NCI-H2081 treated with DMSO at 0.1 percent for 48 hours (cell line): ENCODE results near the gene PIP4K2B.

Experiments used
- DNase-seq: peaks from one replicate; lab custom pipeline; 2025; lab: John Stamatoyannopoulos, UW

PIP4K2B gene

DNA sequence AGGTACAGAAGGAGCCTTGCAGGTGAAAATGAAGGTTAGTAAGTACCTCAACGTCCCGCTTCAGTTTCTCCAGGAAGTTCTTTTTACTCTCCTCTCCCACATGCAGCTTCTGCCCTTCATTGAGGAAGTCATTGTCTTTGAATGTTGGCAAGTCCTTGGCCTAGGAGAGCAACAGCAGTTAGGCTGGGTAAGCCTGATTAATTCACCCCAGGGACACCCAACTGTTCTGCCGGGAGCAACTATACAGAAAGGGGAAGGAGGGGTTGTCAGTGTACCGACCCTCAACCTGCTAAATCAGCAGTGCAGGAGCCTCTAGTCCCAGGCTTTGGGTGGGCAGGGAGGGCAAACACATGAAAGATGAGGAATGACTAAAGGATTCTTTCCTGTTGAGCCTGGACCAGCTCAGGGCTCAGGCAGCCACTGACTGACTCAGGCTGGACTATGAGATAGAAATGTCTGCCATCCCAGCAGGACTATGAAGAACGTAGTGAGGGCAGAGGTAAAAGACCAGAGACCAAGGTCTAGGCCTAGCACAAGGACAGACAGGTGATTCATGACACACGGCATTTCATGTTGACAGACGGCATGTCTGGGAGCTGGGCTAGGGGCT is 21.6 kb downstream of the PIP4K2B start:
- no peak for DNase-seq

DNA sequence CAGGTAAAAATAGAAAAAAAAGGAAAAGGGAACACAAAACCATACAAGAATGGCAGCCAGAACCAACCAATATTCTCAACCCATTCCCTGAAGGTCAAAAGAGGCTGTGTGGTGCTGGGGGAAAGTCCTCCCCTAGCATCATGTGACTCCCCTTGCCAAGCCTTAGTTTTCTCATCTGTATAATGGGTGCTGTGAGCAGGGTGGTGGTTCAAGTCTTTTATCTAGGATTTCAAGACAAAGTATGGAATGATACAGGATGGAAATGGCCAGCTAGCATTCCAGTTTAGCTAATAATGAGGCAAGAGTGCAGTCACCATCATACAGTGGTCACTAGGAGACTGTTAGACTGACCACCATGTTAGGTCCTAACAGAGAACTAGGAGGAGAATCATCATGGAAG is 26.1 kb downstream of the PIP4K2B start:
- DNase-seq: no peak

DNA sequence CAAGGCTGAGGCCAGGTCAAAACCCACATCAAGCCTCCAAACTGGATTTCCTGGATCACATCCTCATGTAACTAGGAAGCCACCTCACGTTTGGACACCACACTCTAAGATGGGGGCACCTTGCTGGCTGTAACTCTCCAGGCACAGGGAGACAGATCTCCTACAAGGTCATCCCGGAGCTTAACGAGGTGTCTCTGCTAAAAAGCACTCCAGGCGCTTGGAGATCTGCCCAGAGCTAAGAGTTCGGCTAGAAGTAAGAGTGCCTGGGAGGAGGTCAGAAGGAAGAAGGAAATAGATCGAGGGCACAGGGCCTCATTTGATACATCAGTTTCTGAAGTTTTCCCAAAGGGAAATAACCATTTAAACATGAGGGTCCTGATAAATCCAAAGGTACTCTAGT is 30.9 kb downstream of the PIP4K2B start:
- no peak for DNase-seq

DNA sequence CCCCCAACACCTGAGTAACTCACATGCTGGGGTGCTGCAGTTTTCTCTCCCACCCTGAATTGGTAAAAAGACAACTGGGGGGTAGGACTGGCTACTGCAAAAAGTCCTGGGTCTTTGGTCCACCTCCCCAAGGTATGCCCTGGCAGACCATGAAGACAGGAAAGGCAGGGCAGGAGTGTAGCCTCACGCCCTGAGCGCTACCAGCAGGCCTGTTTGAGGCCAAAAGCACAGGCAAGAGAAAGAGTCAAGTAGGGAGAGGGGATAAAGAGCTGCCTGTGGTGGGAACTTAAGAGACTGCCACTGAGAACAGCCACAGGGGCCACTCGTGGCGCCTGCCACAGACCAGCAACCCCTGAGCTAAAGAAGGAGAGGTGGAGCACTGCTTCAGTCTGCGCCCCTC is 33.0 kb downstream of the PIP4K2B start:
- DNase-seq: no peak

DNA sequence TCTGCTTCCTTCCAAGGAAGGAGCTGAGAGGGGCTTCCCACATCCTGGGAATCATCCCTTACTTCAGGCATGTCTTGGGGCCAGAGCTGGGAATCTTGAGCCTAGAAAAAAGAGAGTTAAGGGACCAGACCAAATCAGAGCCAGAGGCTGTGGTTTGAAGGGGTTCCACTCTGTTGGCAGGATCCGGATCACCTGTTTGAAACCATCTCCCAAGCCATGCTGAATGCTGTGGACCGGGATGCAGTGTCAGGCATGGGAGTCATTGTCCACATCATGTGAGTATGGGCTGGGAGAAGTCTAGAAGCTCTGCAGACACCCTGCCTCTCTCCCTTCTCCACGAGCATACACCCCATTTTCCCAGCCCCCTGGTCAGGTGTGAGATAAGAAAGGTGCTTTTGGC is 37.1 kb downstream of the PIP4K2B start:
- DNase-seq: no peak

DNA sequence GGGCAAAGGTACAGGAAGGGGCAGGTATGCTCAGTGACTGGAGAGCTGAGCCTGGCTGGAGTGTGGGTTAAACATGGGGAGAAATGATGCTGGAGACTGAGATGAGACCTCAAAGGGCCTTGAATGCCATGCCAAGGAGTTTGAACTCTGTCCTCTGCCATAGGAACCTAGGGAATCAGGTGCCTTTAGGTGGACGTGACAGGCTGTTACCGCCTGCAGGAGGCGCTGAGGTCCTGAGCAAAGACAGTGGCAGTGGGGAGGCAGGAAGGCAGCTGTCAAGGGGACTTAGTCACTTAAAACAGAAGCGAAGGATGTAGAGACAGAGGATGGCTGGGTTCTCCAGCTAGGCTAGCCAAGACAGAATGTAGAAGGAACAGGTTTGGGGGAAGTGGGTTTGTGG is 37.7 kb downstream of the PIP4K2B start:
- no peak for DNase-seq

DNA sequence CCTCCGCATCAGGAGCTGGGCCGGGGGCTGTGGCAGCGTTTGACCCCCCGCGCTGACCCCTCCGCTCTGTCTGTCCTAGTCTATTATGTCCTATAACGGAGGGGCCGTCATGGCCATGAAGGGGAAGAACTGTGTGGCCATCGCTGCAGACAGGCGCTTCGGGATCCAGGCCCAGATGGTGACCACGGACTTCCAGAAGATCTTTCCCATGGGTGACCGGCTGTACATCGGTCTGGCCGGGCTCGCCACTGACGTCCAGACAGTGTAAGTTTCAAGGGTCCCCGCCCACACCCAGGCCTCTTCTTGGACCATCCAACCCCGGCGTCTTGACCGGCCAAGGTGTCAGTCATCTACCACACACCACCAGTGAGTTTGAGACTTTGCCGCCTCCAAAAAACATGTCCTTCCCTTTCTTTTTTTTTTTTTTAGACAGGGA is 46.3 kb downstream of the PIP4K2B start:
- no peak for DNase-seq

DNA sequence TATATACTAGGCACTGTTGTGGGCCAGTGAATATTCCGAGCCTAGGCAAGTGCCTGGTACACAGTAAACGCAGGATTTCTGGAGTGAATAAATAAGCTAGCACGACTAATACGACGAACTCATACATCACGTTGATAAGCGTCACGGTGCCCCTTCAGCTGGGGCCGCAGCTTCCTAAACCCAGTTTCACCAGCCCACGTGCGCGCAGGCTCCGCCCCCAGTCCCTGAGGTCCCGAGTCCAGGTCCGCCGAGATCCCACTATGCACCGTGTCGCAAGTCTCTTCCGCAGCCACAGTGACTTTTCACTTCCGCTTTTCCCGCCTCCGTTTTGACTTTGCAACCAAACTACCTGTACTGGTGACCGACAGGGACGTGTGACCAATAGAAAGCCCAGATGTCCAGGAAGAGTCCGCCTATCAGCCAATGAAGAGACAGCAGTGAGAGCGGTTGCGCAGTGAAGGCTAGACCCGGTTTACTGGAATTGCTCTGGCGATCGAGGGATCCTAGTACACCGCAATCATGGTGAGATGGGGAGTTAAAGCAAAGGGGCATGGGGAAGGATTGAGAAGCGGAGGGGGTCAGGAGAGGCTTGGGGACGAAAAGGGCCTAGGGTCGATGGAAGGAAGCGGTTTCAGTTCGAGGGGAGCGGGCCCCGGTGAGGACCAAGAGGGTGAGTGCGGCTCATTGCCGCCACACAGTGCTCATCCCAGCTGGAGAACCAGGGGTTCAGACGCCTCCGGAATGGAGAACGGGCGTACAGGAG is 46.9 kb downstream of the PIP4K2B start, which contains the start of gene PSMB3:
PSMB3 (plus strand) TSS at position 434 of the 763 bp plus-strand sequence; CDS start at position 520, 86 bp downstream.
- DNase-seq: peak; percentile 99

DNA sequence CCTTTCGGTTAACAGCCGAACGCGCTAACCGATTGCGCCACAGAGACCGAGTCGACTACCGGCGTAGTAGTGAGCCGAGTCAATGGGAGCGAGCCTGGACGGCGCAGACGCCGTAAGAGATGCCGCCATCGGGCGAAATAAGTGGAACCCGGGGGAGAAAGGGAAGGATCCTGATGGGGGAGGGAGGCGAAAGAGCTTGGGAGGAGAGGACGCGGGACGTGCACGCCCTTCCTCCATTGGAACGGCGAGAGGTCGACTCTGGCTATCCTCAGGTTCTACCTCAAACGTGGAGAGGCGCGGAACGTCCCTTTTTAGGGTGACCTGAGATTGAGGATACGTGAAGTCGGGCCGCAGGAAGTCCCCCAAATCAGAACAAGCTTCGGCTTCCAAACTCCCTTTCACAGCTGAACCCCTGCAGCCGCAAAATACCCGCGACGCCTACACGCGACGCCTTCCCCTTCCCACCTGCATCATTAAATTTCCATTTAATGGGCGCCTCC is 47.5 kb downstream of the PIP4K2B start:
- peak; percentile 72 for DNase-seq

DNA sequence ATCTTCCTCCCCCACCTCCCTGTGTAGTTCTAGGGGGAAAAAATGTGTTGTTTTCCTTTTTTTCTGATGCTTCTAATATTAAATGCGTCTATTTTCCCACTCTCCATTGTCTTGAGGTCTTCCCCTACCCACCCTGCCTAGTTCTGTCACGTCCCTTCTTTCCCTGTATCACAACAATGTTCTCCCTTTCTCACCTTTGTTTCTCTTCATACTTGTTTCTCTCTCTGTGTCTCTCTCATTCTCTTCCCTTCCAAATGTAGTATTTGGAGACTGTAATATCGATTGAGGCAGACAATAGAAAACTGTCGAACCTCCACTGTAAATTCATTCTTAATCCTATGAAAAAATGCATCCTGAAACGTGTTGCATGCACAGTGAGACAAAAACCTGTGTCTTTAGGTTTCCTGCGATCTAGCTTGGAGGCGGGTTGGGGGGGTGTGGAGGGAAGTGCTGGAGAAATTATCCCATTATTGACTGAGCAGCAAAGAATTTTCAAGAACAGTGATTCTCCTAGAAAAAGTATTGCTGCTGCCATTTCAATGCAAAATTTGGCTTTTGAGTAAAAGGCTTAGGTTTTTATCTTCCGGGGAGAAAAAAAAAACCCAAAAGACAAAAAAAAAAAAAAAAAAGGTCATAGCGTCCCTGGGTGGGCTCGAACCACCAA is 48.1 kb downstream of the PIP4K2B start:
- DNase-seq: no peak

DNA sequence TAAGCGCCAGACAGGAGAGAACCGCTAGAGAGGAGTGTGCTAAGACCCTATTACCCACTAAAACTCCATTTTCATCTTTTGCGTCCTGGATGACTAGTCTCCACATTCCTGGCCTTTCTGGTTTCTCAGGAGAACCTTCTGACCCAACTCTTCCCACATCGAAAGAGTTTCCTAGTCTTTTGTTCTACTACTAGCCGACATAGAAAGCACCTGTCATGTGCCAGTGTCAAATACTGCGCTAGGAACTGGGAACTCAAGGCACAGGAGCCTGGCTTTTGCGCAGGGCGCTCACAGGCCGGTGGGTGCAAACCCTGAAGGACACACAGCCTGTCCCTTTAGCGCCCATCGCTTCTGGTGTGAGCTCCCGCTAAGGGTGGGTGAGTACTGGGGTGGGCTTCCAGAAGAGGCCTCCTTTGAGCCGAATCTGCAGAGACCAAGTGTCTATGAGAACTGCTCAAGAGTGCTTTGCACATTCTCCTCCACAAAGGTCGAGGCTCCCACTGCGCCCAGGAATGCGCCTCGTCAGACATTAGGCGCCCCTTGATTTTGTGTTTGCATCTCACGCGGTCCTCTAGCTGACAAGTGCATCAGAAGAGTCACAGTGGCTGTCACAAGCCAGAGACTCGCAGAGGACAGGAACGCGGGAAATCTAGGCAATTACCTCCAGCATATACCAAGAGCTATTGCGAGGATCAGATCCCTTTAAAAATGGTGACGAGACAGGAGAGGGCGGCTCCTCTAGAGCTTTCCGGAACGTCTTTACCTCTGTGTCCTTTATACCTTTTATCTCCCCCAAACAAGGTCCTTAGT is 48.8 kb downstream of the PIP4K2B start:
- no peak for DNase-seq

DNA sequence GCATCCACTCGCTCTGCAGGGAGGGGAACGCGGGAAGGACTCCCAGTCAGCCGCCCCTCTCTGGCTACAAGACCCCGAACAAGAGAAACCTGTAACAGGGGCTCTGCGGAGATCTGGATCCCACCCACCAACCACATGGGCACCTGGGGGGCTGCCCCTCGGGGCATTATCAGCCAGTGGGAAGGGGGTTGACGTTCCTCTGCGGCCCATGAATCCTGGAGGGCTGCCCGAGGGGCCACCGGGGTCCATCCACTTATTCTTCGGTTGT is 49.4 kb downstream of the PIP4K2B start:
- no peak for DNase-seq

DNA sequence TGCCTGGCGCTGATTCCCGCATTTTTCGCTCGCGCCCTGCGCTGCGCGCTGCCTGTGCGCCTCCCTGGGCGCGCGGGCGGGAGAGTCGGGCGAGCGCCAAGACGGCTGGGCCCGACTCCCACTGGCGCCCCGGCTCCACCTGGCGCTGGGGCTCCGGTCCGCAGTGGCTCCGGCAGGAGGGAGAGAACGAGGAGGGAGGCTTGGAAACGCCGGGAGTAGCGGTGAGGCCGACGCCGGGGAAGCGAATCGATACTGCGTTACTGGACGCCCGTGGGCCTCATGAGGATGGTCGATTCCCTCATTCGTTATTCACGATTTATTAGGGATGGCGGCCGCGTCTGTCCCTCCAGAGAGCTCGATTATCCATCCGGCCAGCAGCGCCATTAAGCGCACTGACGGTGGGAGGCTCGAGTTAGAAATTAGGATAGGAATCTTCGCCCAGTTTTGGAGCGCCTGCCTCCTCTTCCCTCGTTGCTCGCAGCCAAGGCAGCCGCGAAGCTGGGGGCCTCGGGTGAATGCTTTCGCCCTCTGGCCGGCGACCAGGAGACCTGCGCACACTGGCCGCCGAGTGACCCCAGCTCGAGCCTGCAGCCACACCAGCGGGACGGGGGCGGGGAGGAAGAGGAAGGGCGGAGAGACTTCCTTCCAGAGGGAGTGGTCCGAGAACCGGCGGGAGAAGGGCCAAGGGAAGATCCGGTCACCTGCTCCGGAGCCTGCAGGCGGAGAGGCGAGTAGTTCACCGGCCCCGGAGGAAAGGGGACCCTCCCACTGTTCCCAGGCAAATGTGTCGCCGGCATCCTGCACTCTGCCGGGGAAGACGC is 49.9 kb downstream of the PIP4K2B start:
- no peak for DNase-seq

DNA sequence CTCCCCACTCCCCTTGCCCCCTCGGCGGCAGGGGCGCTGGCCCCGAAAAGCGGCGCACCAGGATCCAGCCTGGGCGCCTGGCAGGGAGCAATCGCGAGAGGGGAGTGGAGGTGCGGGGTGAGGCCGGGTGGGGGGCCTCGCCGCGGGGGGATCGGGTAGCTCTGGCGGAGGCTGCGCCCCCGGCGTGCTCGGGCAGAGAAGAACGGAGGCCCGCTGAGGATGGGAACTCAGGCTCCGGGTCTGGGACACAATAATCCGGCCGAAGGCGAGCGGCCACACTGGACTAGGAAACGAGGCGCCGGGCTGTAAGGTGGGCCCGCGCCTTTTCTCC is 50.5 kb downstream of the PIP4K2B start:
- DNase-seq: no peak

DNA sequence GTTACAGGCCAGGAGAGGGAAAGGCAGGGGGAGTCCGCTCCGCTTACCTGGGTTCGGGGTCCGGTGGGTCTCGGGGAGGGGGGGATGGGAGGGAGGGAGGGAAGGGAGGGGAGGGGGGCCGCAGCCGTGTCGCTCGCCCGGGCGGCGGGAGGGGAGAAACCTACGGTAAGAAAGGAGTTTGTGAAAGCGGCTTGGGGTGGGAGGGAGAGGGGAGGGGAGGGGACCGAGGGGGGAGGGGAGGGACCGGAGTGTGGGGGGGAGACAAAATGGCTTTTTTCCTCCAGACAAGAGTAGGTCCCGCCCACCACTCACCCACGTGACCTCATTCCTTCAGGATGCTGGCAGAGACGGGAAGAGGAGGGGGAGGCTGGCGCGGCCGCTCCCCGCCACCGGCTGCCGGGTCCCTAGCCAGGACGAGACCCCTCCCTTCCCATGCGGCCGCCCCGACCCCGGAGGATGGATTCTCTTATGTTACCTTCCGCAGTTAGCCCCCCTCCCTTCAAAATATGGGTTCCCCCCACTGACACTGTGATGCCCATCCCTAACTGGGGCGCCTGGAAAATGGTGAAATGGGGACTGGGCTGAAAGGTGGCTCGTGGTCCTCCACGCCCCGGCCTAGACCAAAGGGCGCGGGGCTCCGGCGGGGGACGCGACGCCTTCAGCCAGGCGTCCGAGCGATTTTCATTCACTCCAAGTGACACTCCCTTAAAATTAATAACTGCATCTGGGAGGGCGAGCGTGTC is 51.0 kb downstream of the PIP4K2B start, which contains the start of gene PCGF2:
PCGF2 (minus strand) TSS at position 188 of the 743 bp plus-strand sequence. CDS start 7,934 bp downstream, outside the sequence.
- peak; percentile 48 for DNase-seq

DNA sequence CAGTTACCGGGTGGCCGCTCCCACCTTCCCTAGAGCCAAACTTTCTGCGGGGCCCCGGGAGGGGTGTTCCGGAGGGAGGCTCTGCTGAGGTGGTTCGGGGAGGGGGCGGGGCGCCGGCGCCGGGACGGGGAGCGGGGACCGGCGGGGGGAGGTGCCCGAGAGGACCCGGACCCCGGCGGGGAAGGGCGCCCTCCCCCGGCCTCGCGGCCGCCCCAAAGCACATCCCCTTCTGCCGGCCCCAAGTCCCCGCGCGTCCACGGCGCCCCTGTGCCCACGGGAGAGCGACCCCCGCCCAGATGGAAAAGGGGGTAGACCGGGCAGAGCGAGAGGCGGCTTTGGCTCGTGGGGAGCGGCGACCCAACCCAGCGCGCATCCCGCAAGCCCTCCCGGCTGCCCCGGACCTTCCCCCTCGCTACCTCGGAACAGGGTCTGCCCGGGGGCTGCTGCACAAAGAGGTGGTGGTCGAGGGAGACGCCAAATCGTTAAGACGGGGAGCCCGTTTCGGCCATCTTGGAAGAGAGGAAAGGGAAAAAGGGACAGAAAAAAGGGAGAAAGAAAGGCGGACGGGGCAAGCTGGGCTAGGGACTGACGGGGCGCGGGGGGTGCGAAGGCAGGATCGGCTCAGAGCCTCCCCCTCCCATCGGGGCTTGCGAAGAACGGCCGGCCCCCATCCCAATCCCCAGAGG is 51.8 kb downstream of the PIP4K2B start:
- no peak for DNase-seq

DNA sequence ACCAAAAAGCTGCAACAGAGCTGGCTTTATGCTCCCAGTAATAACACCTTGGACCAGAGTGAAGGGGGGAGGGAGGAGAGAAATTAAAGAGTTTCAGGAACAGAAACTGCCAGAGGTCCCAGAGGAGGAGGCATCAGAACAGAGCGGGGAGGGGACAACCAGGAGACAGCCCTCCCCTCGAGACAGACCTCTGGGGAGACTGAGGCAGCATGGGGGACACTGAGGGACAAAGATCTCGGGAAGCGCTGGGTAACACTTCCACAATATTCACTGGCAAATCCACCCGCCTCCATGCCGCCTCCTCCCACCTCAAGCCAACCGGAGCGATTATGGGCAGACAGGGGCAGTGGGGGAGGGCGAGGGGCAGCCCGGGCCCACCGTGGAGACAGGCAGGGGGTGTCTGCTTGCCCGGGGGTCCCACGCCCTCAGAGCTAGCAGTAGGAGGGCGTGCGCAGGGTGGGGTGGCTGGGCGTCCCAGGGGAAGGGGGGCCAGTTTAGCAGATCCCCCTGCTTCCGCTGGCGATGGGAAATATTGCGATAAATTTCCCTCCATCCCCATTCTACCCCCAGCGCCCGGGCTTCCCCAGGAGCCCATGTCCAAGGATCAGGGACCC is 52.4 kb downstream of the PIP4K2B start:
- DNase-seq: no peak

DNA sequence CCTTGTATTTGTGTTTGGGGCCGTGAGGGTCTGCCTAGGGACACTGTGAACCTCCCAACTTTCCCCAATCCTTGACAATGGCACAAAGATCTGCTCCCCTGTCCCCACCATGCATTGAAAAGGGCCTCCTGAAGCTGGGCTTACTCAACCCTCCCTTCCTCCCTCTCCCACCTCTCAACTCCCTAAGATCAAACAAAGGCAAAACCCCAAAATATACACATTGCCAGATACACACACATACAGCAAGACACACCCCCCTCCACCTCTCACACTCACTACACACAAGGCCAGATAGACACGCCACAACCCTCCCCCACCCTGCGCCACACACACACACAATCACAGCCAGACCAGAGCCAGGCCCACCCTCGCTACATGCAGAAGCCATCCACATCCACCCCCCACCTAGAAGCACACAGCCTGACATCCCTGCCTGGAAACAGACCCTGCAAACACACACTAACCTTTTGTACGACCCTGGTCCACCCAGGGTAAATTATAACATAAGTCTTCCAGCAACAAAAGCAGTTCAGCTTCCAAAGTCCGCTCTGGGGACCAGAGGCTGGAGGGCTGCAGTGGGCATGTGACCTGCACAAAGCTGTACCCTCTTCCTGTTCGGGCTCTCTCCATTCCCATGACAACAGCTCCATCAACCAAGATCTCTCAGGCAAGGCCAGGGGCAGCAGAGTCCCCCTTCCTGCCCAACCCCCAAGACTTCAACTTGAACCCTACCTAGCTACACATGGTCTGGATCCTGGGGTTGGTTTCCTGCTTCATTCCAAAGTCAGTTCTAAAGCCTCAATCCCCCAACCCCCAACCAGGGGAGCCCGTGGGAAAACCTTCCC is 53.1 kb downstream of the PIP4K2B start:
- DNase-seq: no peak

DNA sequence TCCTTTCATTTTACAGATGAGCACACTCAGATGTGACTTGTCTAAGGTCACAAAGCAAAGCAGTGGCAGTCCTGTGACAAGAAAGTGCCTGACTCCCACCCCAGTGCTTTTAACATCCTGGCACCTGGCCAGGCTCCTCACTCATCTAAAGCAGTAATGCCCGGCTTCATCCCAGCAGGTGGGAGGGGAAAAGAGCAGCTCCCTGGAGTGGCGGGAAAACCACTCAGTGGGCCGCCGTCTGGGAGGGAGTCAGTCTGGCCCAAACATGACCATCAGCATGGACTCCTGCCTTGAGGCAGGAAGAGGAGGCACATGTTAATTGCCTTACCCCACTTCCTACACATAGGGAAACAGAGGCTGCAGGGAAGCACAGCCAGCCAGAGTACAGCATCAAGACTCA is 53.8 kb downstream of the PIP4K2B start:
- peak; percentile 44 for DNase-seq
